ENCODE data around the gene ZNF555. TPM values are rescaled to one million over a fixed set of nuclear protein-coding genes. Genes with fewer than 3 reads are reported as not detected.
"Not testable (repeated sequence)": the region's sequence is repeated elsewhere in the genome, so short reads cannot be mapped to it uniquely, and the experiment has no call there.

Gene ZNF555
- 7.8 TPM for total RNA-seq

DNA sequence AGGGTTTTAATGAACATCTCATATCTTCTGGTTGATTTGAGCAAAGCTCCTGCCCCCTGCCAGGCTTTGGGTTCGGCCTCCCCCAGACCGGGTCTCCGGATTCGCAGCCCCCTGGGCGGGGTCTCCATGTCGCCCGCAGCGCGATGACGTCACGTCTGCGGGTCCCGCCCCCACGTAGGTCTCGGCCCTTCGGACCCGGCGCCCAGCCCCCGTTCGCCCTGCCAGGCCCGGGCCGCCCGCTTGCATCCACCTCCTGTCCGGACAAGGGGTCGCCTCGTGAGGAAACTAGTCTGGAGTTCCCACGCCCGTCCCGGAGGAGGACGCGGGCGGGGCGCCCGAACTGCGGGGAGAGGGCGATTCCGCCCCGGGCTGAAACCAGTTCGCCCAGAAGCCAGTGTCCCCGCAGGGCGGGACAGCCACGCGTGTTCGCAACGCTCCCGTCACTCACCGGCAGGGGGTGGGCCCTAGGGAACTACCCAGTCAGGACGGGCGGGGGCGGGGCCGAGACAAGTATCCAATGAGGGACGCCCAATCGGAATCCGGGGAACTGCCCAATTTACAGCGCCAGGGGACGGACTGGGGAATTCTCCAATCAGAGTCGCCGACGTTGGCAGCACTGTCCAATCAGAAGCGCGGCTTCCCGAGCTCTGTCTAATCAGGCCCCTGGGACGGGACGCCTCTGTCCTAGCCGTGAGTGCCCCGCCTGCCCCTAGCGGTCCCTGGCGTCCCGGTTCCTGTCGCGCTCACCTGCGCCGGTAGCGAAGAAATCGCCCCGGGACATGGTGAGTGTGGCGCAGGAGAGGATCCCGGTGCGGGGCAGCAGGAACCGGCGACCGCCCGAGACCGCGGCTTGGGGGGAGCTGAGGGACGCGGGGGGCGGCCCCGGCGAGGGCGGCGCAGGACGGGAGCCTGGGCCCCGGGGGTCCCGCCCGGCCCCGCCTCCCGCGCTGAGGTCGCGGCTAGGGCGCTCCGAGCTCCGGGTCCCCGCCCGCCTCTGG lies at the start of gene ZNF555:
ZNF555 (plus strand) TSS at position 682 of the 998 bp plus-strand sequence; CDS start at position 780, 98 bp downstream.
- DNase-seq (ENCODE audit: low spot score) = peak; percentile 100

DNA sequence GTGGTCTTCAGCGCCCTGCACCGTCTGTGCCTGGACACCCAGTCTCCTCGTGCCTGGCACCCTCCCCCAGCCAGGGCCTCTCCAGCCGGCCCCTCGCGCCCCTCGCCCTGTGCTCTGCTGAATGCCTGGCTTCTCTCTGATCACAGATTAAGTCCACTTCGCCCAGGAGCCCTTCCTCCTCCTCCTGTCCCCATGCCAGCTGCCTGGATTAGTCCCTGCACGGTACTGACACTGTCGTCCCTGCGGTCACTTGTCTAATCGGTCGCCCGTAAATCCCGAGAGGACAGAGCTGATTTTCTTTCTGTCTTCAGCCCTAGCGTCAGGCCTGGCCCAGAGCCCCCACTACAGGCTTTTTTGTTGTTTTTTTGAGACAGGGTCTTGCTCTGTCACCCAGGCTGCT lies 49.4 kb upstream of the ZNF555 start:
- DNase-seq (ENCODE audit: low spot score) = no peak

DNA sequence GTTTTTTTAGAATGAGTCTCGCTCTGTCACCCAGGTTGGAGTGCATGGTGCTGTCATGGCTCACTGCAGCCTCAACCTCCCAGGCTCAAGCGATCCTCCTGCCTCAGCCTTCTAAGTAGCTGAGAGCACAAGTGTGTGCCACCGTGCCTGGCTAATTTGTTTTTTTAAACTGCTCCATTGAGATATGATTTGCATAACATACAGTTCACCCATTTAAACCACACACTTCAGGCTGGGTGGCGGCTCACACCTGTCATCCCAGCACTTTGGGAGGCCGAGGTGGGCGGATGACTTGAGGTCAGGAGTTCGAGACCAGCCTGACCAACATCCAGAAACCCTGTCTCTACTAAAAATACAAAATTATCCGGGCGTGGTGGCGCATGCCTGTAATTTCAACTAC lies 48.6 kb upstream of the ZNF555 start:
- not testable (repeated sequence) for DNase-seq (ENCODE audit: low spot score)

DNA sequence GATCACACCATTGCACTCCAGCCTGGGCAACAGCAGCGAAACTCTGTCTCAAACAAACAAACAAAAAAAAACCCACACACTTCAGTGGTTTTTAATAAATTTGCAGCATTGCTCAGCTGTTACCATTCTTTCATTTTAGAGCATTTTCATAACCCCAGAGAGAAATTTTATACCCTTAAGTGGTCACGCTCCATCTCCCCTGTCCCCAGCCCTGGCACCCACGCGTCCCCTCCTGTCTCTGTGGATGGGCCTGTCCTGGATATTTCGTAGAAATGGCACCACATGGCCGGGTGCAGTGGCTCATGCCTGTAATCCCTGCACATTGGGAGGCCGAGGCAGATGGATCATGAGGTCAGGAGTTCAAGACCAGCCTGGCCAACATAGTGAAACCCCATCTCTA lies 48.1 kb upstream of the ZNF555 start:
- no peak for DNase-seq (ENCODE audit: low spot score)

DNA sequence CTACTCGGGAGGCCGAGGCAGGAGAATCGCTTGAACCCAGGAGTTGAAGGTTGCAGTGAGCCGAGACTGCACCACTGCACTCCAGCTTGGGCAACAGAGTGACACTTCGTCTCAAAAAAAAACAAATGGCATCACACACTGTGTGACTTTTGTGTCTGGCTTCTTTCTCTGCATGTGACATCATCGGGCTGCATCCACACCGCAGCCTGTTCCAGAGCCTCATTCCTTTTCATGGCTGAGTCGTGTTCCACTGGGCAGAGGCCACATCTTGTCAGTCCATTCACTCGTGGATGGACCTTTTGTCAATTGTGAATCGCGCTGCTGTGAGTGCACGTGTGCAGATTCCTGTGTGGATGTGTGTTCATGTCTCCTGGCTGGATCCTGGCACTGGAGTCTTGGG lies 47.7 kb upstream of the ZNF555 start:
- DNase-seq (ENCODE audit: low spot score) = no peak

DNA sequence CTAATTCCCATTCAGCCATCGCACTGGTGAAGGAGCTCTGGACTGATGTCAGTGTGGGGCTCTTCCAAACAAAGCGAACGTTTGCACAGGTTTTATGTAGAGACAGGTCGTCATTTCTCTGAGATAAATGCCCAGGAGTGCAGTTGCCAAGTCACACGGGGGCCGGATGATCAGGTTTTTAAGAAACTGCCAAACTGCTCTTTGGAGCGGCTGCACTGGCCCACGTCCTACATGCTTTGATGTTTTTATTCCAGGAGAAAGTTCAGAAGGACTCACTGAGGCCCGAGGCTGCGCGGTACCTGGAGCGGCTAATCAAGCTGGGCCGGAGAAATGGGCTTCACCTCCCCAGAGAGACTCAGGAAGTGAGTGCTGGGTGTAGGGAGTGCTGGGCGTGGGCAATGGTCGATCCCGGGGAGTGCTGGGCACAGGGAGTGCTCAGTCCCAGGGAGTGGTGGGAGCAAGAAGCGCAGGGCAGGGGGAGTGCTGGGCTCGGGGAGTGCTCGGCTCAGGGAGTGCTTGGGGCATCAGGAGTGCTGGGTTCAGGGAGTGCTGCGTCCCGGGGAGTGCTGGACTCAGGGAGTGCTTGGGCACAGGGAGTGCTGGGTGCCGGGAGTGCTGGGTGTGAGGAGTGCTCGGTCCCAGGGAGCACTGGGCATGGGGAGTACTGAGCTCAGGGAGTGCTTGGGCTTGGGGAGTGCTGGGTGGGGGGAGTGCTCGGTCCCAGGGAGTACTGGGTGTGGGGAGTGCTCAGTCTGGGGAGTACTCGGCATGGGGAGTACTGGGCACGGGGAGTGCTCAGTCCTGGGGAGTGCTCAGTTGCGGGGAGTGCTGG lies 45.2 kb upstream of the ZNF555 start:
- no peak for DNase-seq (ENCODE audit: low spot score)

DNA sequence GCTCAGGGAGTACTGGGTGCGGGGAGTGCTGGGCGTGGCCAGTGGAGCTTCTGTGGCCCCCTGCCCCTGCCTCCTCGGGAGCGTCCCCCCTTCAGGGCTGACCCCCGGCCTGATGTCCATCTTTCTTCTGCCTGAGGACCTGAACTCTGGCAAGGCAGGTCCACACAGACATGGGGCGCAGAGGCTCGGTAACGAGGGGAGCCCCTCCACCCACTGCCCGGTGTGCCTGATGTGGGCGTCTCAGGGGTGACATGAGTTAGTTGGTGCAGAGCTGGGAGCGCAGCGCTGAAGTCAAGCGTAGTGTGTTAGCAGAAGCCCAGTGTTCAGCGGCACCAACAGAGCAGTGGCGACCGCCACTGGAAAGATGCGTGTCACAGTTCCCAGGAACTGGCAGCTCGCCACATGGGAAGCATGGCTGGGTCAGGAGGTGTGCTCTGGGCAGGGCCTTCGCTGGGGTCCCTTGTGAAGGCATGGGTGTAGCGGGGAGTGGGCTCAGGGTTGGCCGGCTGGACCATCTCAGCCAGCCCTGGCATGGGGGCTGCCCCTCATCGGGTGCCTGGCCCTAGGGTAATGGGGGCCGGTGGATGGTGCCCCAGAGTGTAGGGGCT lies 44.5 kb upstream of the ZNF555 start:
- DNase-seq (ENCODE audit: low spot score) = no peak

DNA sequence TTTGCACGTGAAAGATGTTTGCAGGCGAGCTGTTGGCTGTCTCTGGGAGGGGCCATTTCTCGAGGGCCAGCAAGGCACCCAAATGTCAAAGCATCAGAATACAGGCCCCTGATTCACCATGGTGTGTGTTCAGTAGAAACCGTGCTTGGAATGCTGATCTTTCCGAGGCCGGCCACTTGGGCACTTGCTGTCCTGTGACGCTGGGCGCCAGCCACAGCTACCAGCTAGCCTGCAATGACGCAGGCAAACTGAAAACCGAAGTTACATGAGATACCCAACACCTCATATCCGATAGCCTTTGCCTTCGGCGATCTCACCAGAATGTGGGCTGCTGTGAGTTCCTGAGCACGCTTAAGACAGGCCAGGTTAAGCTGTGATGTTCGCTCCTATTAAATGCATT lies 44.0 kb upstream of the ZNF555 start:
- DNase-seq (ENCODE audit: low spot score) = no peak

DNA sequence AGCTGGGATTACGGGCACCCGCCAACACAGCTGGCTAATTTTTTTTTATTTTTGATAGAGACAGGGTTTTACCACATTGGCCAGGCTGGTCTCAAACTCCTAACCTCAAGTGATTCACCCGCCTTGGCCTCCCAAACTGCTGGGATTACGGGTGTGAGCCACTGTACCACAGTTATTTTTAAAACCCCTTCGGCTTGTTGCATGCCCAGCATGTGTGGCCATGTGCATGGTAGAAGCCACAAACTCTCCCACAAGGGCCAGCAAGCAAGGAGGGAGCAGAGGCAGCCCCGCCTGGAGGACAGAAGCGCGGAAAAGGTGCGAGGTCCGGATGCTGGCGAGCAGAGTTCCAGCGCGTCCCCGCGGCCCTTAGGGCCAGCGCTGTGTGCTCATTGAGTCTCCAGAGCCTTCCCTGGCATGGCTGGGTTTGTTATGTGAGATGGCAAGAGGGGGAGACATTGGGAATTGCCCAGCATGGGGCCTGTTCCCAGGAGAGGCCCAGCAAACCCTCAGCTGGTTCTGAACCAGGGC lies 43.1 kb upstream of the ZNF555 start:
- DNase-seq (ENCODE audit: low spot score) = no peak

DNA sequence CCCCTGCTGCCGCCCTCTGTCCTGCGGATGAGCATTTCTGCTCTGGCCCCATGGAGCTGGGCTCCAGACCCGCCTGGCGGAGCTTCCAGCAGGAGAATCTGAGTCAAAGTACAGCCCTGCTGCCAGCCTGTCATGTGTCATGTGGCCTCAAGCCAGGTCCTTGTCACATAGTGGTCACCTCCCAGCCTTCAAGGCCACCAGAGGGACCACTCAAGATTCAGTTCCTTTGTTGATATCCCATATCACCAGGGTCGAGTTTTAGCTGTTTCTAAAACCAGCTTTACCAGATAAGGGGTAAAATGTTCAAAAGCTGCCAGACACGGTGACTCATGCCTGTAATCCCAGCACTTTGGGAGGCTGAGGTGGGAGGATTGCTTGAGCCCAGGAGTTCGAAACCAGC lies 42.5 kb upstream of the ZNF555 start:
- no peak for DNase-seq (ENCODE audit: low spot score)

DNA sequence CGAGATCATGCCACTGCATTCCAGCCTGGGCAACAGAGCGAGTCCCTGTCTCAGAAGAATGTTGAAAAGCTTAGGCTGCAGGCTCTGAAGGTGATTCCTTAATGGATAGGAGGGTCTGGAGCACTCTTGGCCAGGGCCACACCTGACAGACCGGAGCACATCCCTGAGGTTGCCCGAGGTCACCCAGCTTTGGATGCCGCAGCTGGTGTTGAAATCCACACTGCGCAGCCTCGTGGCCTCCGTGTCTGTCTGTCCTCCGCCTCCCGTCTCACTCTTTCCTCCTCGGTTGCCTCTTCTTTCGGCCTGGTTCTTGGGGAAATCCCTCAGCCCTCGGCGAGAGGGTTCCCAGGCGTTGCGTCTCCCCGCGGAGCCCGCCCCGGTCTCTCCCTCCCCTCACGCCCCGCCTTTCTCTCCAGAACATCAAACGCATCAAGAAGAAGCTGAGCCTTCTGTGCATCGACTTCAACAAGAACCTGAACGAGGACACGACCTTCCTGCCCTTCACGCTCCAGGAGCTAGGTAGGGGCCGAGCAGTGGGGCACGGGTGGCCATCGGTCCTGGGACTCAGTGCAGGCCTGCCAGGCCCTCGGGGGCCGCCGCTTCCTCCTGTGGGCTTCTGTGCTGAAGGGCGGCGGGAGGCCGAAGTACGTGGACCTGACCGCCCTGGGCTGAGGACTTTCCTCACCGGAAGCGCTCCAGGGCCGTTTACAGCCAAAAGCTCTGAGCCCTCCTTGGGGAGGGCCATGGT lies 41.8 kb upstream of the ZNF555 start:
- no peak for DNase-seq (ENCODE audit: low spot score)

DNA sequence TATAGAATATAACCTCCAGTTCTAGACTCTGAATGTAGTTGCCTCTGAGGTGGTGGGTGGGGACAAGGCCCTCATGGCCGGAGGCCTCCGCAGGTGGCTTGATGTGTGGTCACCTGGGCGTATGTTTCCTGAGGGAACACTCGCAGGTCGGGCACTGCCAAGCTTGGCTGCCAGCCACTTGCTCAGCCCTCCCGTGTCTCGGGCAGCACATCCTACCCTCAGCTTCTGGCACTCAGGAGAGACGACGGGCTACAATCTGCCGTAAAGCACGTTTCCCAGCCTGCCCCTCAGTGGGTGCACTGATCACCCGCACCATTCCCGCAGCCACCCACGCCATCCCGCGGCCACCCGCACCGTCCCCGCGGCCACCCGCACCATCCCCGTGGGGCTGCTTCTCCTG lies 40.8 kb upstream of the ZNF555 start:
- no peak for DNase-seq (ENCODE audit: low spot score)

DNA sequence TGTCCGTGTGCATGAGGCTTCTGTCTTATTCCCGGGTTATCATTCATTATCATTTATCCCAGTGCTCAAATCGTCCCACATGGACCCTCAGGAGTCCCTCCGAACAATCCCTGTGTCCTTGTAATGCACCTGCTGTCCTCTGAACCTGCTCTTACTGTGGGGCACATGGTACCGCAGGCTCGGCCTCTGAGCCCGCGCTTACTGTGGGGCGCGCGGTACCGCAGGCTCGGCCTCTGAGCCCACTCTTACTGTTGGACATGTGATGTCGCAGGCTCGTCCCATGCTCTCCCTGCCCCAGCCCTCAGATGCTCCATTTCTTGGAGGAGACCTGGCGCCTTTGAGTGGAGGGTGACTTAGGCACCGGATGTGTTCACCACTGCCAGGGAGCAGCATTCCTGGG lies 38.4 kb upstream of the ZNF555 start:
- DNase-seq (ENCODE audit: low spot score) = no peak

DNA sequence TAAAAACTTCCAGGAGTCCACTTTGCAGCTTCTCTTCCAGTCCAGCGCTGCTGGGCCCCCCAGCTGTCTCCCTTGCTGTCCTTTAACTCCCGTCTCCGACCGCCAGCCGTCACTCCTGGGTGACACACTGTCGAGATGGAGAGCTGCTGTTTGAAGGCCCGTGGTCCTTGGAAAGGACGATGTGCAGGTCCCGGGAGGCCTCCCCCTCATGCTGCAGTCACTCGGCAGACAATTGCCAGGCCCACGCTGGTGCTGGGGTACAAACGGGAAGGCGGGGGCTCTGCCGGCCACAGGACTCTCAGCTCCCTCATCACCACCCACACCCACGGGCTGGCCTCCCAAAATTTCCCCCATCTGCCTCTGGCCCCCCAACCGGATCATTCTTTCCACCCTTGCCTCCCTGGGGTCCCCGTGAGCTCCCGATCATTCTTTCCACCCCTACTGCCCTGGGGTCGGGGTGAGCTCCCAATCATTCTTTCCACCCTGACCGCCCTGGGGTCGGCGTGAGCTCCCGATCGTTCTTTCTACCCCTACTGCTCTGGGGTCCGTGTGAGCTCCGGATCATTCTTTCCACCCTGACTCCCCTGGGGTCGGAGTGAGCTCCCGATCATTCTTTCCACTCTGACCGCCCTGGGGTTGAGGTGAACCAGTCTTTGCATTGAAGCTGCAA lies 37.7 kb upstream of the ZNF555 start:
- no peak for DNase-seq (ENCODE audit: low spot score)

DNA sequence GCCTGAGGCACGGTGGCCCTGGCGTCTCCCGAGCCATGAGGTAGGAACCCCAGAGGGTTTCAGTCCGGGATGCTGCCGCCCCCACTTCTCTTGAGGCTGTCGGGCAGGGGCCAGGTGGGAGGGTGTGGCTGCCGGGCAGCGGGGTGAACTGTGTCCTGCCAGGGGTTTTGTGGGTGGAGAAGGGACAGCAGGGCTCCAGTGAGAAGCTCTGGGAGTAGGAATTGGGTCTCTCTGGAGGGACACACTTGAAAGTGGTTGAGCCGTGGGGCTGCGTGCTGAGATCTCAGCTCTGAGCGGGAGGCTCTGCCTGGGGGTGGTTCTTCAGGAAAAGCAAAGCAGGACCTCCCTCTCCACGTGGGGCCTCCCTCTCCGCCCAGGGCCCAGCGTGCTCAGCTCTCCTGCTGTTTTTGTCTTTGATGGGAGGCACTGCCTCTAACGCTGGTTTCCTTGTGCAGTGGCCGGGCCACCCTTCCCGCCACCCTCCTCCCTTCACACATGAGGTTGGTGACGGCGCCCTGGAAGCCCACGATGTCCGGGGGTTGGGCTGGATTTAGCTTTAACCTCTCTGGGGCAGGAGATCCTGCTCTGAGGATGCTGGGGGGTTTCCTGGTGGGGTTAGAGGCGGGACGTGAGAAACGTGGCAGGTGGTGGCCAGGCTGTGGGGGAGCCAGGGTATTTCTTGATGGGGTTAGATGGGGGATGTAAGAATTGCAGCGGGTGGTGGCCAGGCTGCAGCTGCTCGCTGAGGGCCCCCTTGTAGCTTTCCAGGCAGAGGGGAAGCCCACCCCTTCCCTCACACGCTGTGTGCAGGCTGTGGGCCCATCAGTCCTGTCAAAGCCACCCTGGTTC lies 36.9 kb upstream of the ZNF555 start:
- no peak for DNase-seq (ENCODE audit: low spot score)

DNA sequence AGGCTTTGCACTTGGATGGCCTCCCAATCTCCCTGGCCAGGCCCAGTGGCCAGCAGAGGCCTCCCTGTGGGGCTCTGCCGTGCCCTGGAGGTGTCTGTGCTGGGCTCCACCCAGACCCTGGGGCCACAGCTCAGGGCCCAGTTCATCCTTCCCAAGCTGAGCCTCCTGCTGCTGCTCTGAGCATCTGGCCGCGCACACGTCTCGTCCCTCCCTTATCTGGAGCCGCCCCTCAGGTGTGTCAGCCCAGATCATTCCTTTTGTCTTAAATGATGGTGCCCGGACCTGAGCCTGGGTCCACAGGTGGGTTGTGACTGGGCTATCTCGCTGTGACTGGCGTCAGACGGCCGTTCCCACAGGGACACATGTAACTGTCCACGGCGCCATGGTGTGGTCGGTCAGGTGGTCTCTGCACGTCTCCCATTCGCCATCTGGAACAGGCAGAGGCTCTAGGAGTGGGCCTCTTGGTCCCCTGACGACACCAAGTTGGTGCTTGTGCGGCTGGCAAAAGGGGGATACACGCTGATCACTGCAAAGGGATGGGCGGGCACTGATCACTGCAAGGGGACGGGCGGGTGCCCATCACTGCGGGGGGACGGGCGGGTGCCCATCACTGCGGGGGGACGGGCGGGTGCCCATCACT lies 35.9 kb upstream of the ZNF555 start:
- no peak for DNase-seq (ENCODE audit: low spot score)

DNA sequence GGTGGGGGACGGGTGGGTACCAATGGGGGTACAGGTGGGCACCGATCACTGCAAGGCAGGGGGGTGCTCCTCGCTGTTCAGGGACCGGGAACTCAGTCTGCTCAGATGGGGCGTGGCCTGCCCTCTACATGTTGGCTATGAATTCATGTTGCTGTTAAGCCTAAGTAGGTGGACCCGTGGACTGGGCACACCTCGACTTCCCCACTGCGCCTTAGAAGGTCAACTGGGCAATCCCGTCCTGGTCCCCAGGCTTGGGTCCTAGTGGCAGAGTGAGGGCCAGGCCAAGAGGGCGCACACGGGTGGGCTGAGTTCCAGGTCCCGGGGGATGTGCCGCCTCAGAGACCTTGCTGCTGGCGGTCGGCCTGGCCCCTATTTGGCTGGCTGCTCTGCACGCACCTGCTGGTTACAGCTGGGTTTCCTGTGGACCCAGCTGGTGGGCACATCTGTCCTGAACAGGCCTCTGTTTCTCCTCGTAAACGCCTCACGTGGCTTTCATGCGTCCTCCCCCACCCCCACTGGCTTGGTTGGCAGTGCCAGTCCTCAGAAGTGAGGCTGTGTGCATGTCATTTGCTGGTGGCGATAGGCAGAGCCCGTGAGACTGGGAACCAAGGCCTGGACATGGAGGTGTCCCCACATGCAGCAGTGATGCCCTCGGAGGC lies 35.2 kb upstream of the ZNF555 start:
- DNase-seq (ENCODE audit: low spot score) = no peak

DNA sequence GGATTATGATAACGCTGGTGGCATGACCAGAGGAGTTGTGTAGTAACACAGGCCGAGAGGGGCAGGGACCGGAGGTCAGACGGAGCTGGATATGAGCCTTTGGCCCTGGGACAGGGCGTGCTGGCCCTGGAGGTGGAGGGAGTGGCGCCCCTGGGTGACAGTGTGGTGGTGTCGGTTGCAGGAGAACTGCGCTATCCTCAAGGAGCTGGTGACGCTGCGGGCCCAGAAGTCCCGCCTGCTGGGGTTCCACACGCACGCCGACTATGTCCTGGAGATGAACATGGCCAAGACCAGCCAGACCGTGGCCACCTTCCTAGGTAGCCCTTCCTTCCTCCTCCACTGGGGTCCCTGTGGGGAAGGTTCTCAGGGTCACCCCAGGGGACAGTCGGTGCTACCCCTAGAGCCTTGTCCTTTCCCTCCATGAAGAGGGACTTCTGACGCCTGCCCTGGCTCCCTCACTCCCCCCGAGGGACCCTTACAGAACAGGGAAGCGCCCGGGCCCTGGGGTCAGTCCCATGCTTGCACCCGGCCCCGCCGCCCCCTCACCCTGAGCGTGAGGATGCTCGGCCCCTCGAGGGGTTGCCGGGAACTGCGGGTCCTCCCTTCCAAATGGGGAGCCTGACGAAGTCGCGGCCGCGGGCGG lies 34.4 kb upstream of the ZNF555 start:
- no peak for DNase-seq (ENCODE audit: low spot score)
